Nephron (organoid): ENCODE measurements around the gene BMAL1.

Experiments used
- H3K27ac Mint-ChIP-seq, 3 experiments: 2 replicates each; pipeline ENCODE4 v1.8.0; 2020; ENCODE audit warnings: mixed read lengths in 3 of 3, mild to moderate bottlenecking in 2 of 3, moderate library complexity in 1 of 3
- H3K27me3 Mint-ChIP-seq: 2 replicates; pipeline ENCODE4 v1.8.0; 2021; ENCODE audit warnings: low read depth, mild to moderate bottlenecking, moderate library complexity, mixed read lengths
- H3K36me3 Mint-ChIP-seq: 2 replicates; pipeline ENCODE4 v1.8.0; 2020; ENCODE audit warnings: low read depth, mixed read lengths
- H3K4me1 Mint-ChIP-seq: 2 replicates; pipeline ENCODE4 v1.8.0; 2020; ENCODE audit warnings: mixed read lengths
- H3K4me3 Mint-ChIP-seq, 3 experiments: 2 replicates each; pipeline ENCODE4 v1.8.0; 2020; ENCODE audit warnings: mild to moderate bottlenecking in 3 of 3, mixed read lengths in 3 of 3, moderate library complexity in 2 of 3
- H3K9me3 Mint-ChIP-seq: 2 replicates; pipeline ENCODE4 v1.8.0; 2020; ENCODE audit warnings: mixed read lengths
- TF ChIP-seq, protein P1 (sequence below), 3 experiments: fragments of 200-600 bp; sonication (generic); IDR thresholded peaks; one replicate each; pipeline ENCODE4 v1.5.0; 2021; ENCODE audit warnings: antibody characterized with exemption in 3 of 3; ENCODE audit not compliant: unreplicated experiment in 3 of 3

The BMAL1 gene

DNA sequence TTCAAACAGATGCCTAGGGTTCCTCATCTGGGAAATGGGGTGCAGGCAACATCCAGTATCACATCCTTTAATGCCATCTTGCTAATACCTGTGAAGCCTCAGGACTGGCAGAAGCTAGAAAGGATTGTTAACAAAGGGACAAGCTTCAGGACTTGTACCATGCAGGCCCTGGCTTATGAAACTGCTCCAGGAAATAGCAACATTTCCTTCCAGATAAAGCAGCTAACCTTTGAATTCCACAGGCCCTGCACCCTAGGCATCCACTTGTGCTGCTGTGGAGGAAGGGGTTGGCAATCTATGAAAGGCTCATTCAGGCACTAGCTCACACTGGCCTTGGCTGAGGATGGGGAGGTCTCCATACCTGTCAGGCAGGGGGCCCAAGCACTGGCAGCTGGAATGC lies 98.2 kb downstream of the BMAL1 start:
- Mint-ChIP-seq H3K4me3 (no peak overlapping the region), H3K27me3 (no peaks in the 10 kb centered on the region), H3K9me3 (no peaks in the 10 kb centered on the region), H3K36me3 (peaks cover 24% of the 10 kb centered on the region), H3K27ac (no peak overlapping the region), H3K4me1 (no peaks in the 10 kb centered on the region)
- TF ChIP-seq, protein P1, sequence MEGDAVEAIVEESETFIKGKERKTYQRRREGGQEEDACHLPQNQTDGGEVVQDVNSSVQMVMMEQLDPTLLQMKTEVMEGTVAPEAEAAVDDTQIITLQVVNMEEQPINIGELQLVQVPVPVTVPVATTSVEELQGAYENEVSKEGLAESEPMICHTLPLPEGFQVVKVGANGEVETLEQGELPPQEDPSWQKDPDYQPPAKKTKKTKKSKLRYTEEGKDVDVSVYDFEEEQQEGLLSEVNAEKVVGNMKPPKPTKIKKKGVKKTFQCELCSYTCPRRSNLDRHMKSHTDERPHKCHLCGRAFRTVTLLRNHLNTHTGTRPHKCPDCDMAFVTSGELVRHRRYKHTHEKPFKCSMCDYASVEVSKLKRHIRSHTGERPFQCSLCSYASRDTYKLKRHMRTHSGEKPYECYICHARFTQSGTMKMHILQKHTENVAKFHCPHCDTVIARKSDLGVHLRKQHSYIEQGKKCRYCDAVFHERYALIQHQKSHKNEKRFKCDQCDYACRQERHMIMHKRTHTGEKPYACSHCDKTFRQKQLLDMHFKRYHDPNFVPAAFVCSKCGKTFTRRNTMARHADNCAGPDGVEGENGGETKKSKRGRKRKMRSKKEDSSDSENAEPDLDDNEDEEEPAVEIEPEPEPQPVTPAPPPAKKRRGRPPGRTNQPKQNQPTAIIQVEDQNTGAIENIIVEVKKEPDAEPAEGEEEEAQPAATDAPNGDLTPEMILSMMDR (IDR thresholded peaks at IDR 0.05; ENCODE audit: unreplicated experiment in 3 of 3): no peak

DNA sequence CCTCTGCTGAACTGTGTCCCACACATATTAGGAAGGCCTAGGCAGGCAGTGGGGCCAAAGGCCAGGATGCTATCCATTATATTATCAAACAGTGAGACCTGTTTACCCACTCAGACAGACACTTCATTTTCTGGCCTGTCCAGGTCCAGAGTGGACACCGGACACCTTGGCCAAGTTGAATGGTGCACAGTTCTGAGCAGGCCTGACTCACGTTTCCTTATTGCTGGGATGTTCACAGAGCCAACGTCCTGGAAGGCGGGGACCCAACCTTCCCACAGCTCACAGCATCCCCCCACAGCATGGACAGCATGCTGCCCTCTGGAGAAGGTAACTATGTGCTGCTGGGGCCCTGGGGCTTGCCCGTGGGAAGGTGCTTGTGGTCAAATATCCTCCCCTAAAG lies 98.8 kb downstream of the BMAL1 start:
- Mint-ChIP-seq H3K4me3 (no peak overlapping the region), H3K27ac (no peak overlapping the region), H3K9me3 (no peaks in the 10 kb centered on the region), H3K4me1 (no peaks in the 10 kb centered on the region), H3K36me3 (peaks cover 30% of the 10 kb centered on the region), H3K27me3 (no peaks in the 10 kb centered on the region)
- TF ChIP-seq, protein P1 (IDR thresholded peaks at IDR 0.05; ENCODE audit: unreplicated experiment in 3 of 3): no peak

DNA sequence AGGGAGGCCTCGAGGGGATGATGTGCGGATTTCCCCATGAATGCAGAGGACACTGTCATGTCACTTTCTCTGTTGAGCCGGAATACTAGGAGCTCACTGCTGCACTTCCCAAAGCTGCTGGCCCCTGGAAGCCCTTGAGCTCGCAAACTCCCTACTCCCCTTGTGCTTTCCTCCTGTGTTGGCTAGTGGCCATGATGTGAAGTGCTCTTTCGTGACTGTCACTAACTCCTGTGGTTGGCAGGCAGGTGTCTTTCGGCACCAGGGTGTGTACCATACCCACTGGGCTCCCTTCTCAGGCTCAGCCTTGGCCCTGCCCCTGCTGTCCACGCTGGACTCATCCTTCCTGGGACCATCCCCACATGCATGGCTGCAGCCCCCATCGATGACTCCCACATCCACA lies 99.2 kb downstream of the BMAL1 start:
- no peaks in the 10 kb centered on the region for H3K9me3 Mint-ChIP-seq
- H3K4me1 Mint-ChIP-seq: no peaks in the 10 kb centered on the region
- H3K36me3 Mint-ChIP-seq: peaks cover 32% of the 10 kb centered on the region
- no peak overlapping the region for H3K27ac Mint-ChIP-seq
- no peaks in the 10 kb centered on the region for H3K27me3 Mint-ChIP-seq
- TF ChIP-seq, protein P1 (IDR thresholded peaks at IDR 0.05; ENCODE audit: unreplicated experiment in 3 of 3): no peak
- no peak overlapping the region for H3K4me3 Mint-ChIP-seq

DNA sequence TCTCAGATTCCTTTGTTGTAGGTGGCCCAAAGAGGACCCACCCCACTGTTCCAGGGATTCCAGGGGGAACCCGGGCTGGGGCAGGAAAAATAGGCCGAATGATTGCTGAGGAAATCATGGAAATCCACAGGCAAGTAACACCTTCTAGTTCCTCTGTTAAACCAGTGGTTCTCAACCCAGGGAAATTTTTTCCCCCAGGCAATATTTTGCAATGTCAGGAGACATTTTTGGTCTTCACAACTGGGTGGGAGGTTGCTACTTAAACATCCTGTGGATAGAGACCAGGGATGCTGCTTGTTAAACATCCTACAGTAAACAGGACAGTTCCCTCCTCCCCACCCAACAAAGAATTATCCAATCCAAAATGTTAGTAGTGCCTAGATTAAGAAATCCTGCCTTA lies 100.7 kb downstream of the BMAL1 start:
- Mint-ChIP-seq H3K4me3 (no peak overlapping the region), H3K27ac (no peak overlapping the region), H3K4me1 (no peaks in the 10 kb centered on the region), H3K36me3 (peaks cover 45% of the 10 kb centered on the region), H3K27me3 (no peaks in the 10 kb centered on the region), H3K9me3 (no peaks in the 10 kb centered on the region)
- TF ChIP-seq, protein P1 (IDR thresholded peaks at IDR 0.05; ENCODE audit: unreplicated experiment in 3 of 3): no peak

DNA sequence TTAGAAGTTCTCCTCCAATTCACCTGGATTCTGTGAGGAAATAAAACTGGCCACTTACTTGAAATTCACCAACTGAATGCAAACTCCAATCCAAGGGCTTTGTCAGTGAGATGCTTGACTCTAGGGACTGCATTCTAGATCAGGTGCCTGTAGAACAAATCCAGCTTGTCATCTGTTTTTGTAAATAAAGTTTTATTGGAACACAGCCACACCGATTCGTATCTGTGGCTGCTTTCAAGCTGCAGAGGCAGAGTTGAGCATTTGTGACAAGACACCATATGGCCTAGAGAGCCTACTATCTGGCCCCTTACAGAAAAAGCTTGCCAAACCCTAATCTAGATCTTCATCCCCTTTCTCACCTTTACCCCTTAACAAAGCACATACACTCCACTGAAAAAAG lies 103.1 kb downstream of the BMAL1 start:
- TF ChIP-seq, protein P1 (IDR thresholded peaks at IDR 0.05; ENCODE audit: unreplicated experiment in 3 of 3): no peak
- Mint-ChIP-seq H3K27ac (no peak overlapping the region), H3K27me3 (no peaks in the 10 kb centered on the region), H3K9me3 (no peaks in the 10 kb centered on the region), H3K4me3 (no peak overlapping the region), H3K4me1 (no peaks in the 10 kb centered on the region), H3K36me3 (peaks cover 35% of the 10 kb centered on the region)

DNA sequence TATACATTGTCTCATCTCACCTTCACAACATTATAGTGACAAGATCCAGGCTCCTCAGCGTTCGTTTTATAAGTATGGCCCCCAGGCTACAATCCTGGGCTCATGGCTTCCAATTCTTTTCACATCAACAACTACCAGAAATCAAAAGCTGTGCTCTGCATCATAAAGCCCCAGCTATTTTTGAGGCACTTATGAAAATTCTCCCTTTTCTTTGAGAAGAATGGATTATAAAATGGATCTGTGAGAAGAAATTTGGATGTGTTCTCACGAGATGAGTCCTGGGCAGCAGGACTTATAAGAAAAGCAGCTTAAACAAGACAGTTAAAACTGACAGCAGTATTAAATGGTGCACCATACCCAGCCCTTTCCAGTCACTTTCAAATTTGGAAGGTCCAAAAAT lies 105.2 kb downstream of the BMAL1 start:
- TF ChIP-seq, protein P1 (IDR thresholded peaks at IDR 0.05; ENCODE audit: unreplicated experiment in 3 of 3): no peak
- Mint-ChIP-seq H3K4me1 (no peaks in the 10 kb centered on the region), H3K4me3 (no peak overlapping the region), H3K36me3 (peaks cover 31% of the 10 kb centered on the region), H3K27me3 (no peaks in the 10 kb centered on the region), H3K9me3 (no peaks in the 10 kb centered on the region), H3K27ac (no peak overlapping the region)
